DND-41 (cell line): ENCODE data around the gene RAE1.

Source experiments
- ATAC-seq: fragments of 200-7000 bp; cut with Tn5 transposase; 3 replicates; pipeline ENCODE4 v1.9.1; 2021; ENCODE audit warnings: low read depth; ENCODE audit not compliant: insufficient read depth
- DNase-seq: peaks from one replicate; pipeline ENCODE4 v3.0.0-alpha.2; 2020
- H2AFZ ChIP-seq: 2 replicates; pipeline ENCODE4 v1.6.0; 2012; ENCODE audit warnings: low read depth, low read length
- H3K27ac ChIP-seq: 2 replicates; pipeline ENCODE4 v1.5.1; 2012; ENCODE audit warnings: low read length, inconsistent platforms
- H3K27me3 ChIP-seq: fragments of 200-600 bp; sonication (generic); 2 replicates; pipeline ENCODE4 v1.6.0; 2012; ENCODE audit warnings: low read length, mild to moderate bottlenecking, inconsistent platforms; ENCODE audit not compliant: insufficient read depth, poor library complexity
- H3K36me3 ChIP-seq: 2 replicates; pipeline ENCODE4 v1.5.1; 2012; ENCODE audit warnings: low read length, inconsistent platforms; ENCODE audit not compliant: insufficient read depth
- H3K4me1 ChIP-seq: 2 replicates; pipeline ENCODE4 v1.5.1; 2012; ENCODE audit warnings: mild to moderate bottlenecking, low read length; ENCODE audit not compliant: insufficient read depth
- H3K4me2 ChIP-seq: 2 replicates; pipeline ENCODE4 v1.6.0; 2012; ENCODE audit warnings: mild to moderate bottlenecking, moderate library complexity, low read length, inconsistent platforms; ENCODE audit not compliant: insufficient read depth
- H3K4me3 ChIP-seq, 2 experiments: fragments of 200-600 bp in 1 of 2; shearing (Covaris generic) in 1 of 2; 2 replicates each; pipeline ENCODE4 v1.5.1; 2012 to 2016; ENCODE audit warnings: inconsistent platforms in 2 of 2, low read length in 2 of 2, mild to moderate bottlenecking in 2 of 2, low read depth in 1 of 2, moderate library complexity in 1 of 2
- H3K79me2 ChIP-seq: 2 replicates; pipeline ENCODE4 v1.6.0; 2012; ENCODE audit warnings: low read length, inconsistent platforms; ENCODE audit not compliant: insufficient read depth
- H3K9ac ChIP-seq: 2 replicates; pipeline ENCODE4 v1.6.0; 2012; ENCODE audit warnings: low read depth, mild to moderate bottlenecking, inconsistent platforms, low read length, moderate library complexity
- H3K9me3 ChIP-seq: 2 replicates; pipeline ENCODE4 v1.5.1; 2012; ENCODE audit warnings: low read length, moderate library complexity, mild to moderate bottlenecking, inconsistent platforms; ENCODE audit not compliant: insufficient read depth, severe bottlenecking
- H4K20me1 ChIP-seq: 2 replicates; pipeline ENCODE4 v1.6.0; 2012; ENCODE audit warnings: low read length; ENCODE audit not compliant: insufficient read depth
- EZH2 ChIP-seq: IDR thresholded peaks from 3 replicates; pipeline ENCODE4 v1.6.1; 2012; ENCODE audit warnings: borderline replicate concordance, low read depth, mild to moderate bottlenecking, moderate library complexity, low read length, inconsistent platforms; ENCODE audit not compliant: severe bottlenecking
- TF ChIP-seq, protein P1 (sequence below): IDR thresholded peaks from 2 replicates; pipeline ENCODE4 v1.5.1; 2012; ENCODE audit warnings: borderline replicate concordance, low read length, moderate library complexity, mild to moderate bottlenecking; ENCODE audit not compliant: poor library complexity, severe bottlenecking; ENCODE audit errors: extremely low read depth

Gene RAE1

DNA sequence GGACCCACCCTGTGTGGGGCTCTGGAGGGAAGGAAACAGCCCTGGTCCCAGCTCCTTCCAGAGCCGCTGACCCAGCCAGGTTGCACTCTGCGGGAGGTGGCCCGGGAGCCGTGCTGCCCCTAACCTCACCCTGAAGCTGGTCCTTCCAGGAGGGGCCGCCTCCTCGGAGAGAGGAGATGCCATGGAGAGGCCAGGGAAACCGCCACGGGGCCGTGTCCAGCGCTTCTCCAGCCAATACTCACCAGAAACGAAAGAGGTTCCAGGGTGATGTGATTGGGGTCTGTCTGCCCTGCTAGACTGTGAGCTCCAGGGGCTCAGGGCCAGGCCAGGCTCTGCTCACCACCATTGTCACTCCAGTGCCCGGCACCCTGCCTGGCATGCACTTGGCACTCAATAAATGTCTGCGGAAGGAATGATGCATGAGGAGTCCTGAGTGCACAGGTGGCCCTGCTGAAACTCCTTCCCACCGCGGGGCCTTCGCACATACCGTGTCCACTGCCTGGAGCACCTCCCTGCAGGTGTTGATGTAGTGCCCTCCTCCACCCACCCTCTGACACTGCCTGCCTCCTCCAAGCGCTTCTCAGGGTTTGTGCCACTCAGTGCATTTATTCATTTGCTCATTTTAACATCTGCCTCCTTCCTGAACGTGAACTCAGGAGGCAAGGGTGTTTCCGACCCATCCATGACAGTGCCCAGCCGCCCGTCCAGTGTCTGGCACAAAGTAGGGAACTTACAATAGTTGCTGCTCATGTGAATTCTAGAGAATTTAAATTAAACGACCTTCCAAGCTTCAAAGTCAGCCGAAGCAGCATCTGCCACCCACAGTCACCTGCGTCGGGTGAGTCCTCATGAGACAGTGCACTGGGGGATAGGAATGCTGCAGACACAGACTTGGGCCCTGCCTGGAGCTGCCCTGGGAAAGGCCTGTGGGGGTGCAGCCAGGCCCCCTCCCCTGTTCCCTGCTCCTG lies 70.5 kb downstream of the RAE1 start:
- Histone ChIP-seq H3K9me3 (no peaks in the 10 kb centered on the region), H3K4me2 (no peak overlapping the region), H3K4me3 (no peak overlapping the region), H4K20me1 (peaks cover 19% of the 10 kb centered on the region), H3K27ac (no peak overlapping the region), H3K36me3 (no peaks in the 10 kb centered on the region), H3K27me3 (peaks cover 4% of the 10 kb centered on the region), H3K4me1 (0 out of 2 replicates have a peak, but pooled peaks cover 2% of the 10 kb centered on the region), H3K9ac (no peak overlapping the region), H3K79me2 (no peaks in the 10 kb centered on the region), H2AFZ (no peak overlapping the region)
- DNase-seq, result no peak
- TF ChIP-seq EZH2, result no peak
- TF ChIP-seq, protein P1, sequence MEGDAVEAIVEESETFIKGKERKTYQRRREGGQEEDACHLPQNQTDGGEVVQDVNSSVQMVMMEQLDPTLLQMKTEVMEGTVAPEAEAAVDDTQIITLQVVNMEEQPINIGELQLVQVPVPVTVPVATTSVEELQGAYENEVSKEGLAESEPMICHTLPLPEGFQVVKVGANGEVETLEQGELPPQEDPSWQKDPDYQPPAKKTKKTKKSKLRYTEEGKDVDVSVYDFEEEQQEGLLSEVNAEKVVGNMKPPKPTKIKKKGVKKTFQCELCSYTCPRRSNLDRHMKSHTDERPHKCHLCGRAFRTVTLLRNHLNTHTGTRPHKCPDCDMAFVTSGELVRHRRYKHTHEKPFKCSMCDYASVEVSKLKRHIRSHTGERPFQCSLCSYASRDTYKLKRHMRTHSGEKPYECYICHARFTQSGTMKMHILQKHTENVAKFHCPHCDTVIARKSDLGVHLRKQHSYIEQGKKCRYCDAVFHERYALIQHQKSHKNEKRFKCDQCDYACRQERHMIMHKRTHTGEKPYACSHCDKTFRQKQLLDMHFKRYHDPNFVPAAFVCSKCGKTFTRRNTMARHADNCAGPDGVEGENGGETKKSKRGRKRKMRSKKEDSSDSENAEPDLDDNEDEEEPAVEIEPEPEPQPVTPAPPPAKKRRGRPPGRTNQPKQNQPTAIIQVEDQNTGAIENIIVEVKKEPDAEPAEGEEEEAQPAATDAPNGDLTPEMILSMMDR, result no peak
- no peak for ATAC-seq

GRCh38 chr20:57422254-57422653 lies 71.2 kb downstream of the RAE1 start:
- H4K20me1 ChIP-seq, result peaks cover 22% of the 10 kb centered on the region
- no peaks in the 10 kb centered on the region for H3K36me3 ChIP-seq
- H3K9me3 ChIP-seq, result no peaks in the 10 kb centered on the region
- DNase-seq (no peak), ATAC-seq (no peak)
- peaks cover 3% of the 10 kb centered on the region for H3K27me3 ChIP-seq
- H3K4me3 ChIP-seq, result no peak overlapping the region
- no peak overlapping the region for H3K9ac ChIP-seq
- no peak for TF ChIP-seq EZH2
- TF ChIP-seq, protein P1, result no peak
- no peaks in the 10 kb centered on the region for H3K79me2 ChIP-seq
- H3K27ac ChIP-seq, result no peak overlapping the region
- H3K4me1 ChIP-seq, result 0 out of 2 replicates have a peak, but pooled peaks cover 2% of the 10 kb centered on the region
- H3K4me2 ChIP-seq, result no peak overlapping the region
- H2AFZ ChIP-seq, result no peak overlapping the region

GRCh38 chr20:57425150-57426013 lies 74.3 kb downstream of the RAE1 start:
- Histone ChIP-seq H3K4me3 (no peak overlapping the region), H2AFZ (no peak overlapping the region), H3K9ac (no peak overlapping the region), H3K79me2 (no peaks in the 10 kb centered on the region), H3K4me2 (no peak overlapping the region), H3K27ac (no peak overlapping the region), H3K36me3 (no peaks in the 10 kb centered on the region), H3K4me1 (0 out of 2 replicates have a peak, but pooled peaks cover 2% of the 10 kb centered on the region), H3K27me3 (no peaks in the 10 kb centered on the region), H3K9me3 (no peaks in the 10 kb centered on the region), H4K20me1 (peaks cover 27% of the 10 kb centered on the region)
- ATAC-seq, result peak; percentile 55
- TF ChIP-seq, protein P1, result no peak
- no peak for TF ChIP-seq EZH2
- DNase-seq, result peak; percentile 13
